Measurements from ENCODE around the gene CCDC69.

The CCDC69 gene

GRCh38 chr5:151162776-151163175, 61.1 kb downstream of the CCDC69 start:
- no peak overlapping the region for H3K4me3 ChIP-seq (ENCODE audit: low read depth, low read length)
- in situ Hi-C loops (cut with HindIII; ENCODE audit: low sequenced_read_pairs) = no loop called here
- TF ChIP-seq CTCF (IDR thresholded peaks at IDR 0.05; ENCODE audit: low read depth, low read length) = no peak
- DNase-seq (ENCODE audit: low read depth, low spot score) = no peak

DNA sequence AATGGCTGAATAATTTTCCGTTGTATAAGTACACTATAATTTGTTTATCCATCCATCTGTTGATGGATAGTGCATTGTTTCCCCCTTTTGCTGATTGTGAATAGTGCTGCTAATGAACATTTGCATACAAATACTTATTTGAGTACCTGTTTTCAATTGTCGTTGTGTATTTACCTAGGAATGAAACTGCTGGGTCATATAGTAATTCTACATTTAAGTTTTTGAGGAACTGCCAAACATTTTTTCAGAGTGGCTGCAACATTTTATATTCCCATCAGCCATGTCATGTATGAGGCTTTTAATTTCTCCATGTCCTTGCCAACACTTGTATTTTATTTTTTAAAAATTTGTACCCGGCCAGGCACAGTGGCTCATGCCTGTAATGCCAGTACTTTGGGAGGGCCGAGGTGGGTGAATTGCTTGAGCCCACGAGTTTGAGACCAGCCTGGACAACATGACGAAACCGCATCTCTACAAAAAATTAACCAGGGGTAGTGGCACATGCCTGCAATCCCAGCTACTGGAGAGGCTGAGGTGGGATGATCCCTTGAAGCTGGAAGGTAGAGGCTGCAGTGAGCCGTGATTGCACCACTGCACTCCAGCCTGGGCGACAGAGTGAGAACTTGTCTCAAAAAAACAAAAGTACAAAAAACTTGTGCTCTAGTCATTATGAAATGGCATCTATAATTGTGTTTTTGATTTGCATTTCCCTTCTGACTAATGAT, 64.1 kb downstream of the CCDC69 start:
- in situ Hi-C loops (cut with HindIII; ENCODE audit: low sequenced_read_pairs) = no loop called here
- DNase-seq (ENCODE audit: low read depth, low spot score) = no peak
- no peak overlapping the region for H3K4me3 ChIP-seq (ENCODE audit: low read depth, low read length)
- TF ChIP-seq CTCF (IDR thresholded peaks at IDR 0.05; ENCODE audit: low read depth, low read length) = no peak

GRCh38 chr5:151158287-151158661, 65.6 kb downstream of the CCDC69 start:
- DNase-seq (ENCODE audit: low read depth, low spot score) = no peak
- in situ Hi-C loops (cut with HindIII; ENCODE audit: low sequenced_read_pairs) = no loop called here
- no peak for TF ChIP-seq CTCF (IDR thresholded peaks at IDR 0.05; ENCODE audit: low read depth, low read length)
- H3K4me3 ChIP-seq (ENCODE audit: low read depth, low read length) = peak overlapping the region; percentile 84

GRCh38 chr5:151157426-151158286, 66.2 kb downstream of the CCDC69 start, which contains the start of gene ANXA6:
Gene ANXA6, minus strand, starts transcription at chr5:151157779. Its CDS starts 9,878 bp downstream, at chr5:151147901.
- in situ Hi-C loops (cut with HindIII; ENCODE audit: low sequenced_read_pairs) = no loop called here
- TF ChIP-seq CTCF (IDR thresholded peaks at IDR 0.05; ENCODE audit: low read depth, low read length) = no peak
- H3K4me3 ChIP-seq (ENCODE audit: low read depth, low read length) = peak within 1 kb of the TSS; percentile 84
- DNase-seq (ENCODE audit: low read depth, low spot score) = peak; percentile 82

DNA sequence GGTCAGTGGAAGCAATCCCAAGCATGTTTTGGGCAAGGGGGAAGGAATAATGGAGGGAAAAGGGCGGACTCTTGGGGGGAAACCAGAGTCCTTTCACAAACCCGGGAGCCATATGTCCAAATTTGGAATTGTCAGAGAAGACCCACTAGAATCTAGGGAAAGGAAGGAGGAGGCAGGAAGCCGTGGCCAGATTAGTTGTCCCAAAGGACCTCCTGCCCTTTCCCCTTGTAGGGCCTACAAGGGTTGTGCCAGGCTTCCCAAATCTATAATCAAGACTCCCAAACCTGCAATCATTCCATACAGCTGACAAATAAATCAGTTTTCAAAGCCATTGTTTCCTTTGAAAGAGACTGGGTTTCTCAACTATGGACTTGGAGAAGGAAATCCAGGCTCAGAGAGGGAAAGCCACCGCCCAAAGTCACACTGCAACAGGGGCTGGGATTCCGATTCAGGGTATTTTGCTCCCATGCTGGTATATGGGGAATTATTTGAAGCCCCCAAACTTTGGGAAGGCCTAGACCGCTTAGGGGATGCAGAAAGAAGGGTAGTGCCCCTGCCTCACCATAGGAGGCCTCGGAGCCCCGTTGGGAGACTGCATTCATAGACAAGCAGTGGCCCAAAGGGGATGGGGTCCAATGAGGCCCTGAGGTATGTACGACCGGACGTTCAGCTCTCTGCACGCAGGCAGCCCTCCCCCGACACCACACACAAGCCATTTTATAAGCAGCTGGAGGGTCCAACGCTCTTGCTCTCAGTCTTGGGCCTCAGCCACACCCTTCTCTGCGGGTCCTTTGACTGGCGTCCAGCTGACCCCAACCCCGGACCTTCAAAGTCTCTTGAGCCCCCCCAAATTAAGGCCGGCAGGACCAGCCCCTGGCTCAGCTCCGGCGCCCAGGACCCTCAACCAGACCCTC, 67.1 kb downstream of the CCDC69 start:
- in situ Hi-C loops (cut with HindIII; ENCODE audit: low sequenced_read_pairs) = no loop called here

More for the DNA sequence above, 67.1 kb downstream of the CCDC69 start:
- peak; percentile 23 for DNase-seq (ENCODE audit: low read depth, low spot score)
- H3K4me3 ChIP-seq (ENCODE audit: low read depth, low read length) = peak overlapping the region; percentile 84
- TF ChIP-seq CTCF (IDR thresholded peaks at IDR 0.05; ENCODE audit: low read depth, low read length) = no peak
